ENCODE results near the gene FAR1. TPM values are rescaled to one million over a fixed set of nuclear protein-coding genes. Genes with fewer than 3 reads are reported as not detected.

FAR1 gene
- polyA plus RNA-seq, 1 experiment, result 37.5 TPM

GRCh38 chr11:13672576-13673210, 4.2 kb downstream of the FAR1 start:
- Histone ChIP-seq H3K27me3 (ENCODE audit: control insufficient read depth, insufficient read depth, low read length) (no peaks in the 10 kb centered on the region), H3K4me3 (ENCODE audit: low read depth, low read length) (no peak overlapping the region), H3K36me3 (ENCODE audit: control insufficient read depth, insufficient read depth, low read length) (no peaks in the 10 kb centered on the region)
- no peak for DNase-seq (ENCODE audit: low read depth)
- TF ChIP-seq, protein P1, sequence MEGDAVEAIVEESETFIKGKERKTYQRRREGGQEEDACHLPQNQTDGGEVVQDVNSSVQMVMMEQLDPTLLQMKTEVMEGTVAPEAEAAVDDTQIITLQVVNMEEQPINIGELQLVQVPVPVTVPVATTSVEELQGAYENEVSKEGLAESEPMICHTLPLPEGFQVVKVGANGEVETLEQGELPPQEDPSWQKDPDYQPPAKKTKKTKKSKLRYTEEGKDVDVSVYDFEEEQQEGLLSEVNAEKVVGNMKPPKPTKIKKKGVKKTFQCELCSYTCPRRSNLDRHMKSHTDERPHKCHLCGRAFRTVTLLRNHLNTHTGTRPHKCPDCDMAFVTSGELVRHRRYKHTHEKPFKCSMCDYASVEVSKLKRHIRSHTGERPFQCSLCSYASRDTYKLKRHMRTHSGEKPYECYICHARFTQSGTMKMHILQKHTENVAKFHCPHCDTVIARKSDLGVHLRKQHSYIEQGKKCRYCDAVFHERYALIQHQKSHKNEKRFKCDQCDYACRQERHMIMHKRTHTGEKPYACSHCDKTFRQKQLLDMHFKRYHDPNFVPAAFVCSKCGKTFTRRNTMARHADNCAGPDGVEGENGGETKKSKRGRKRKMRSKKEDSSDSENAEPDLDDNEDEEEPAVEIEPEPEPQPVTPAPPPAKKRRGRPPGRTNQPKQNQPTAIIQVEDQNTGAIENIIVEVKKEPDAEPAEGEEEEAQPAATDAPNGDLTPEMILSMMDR (IDR thresholded peaks at IDR 0.05; ENCODE audit: insufficient read depth, low read depth, low read length), result no peak
- CTCF ChIA-PET, result interaction anchor here (0.6 kb wide), 1 partner anchor 85 kb away, joined by 4 read pairs; no protein-coding TSS in a partner anchor
- POLR2A ChIA-PET, result no interaction called here

DNA sequence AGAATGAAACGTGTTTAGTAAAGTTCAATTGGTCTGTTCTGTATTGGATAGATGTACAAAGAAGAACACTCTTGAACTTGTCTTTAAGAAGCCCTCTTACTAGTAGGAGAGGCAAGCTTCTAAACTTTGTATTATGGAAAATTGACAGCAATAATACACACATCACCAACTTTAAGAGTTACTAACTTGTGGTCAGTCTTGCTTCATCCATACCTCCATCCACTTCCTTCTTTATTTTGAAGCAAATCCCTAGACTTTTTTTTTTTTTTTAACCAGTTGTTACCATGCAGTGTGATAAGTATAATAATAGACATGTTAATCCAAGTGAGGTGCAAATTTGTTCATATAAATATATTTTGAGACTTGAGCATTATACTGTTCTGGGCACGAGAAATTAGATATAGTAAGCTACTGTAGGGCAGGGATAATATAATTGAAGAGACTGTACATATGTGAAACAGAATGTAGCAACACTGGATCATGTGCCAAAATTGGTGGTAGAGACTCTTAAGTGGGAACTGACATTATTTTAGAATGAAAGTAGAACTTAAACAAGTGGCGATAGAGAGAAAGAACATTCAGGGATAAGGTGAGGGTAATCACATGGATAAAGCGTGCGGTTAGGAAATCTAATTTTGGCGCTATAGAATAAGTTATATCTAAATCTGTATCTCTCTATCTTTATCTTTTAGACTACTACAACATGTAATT, 6.5 kb downstream of the FAR1 start:
- TF ChIP-seq, protein P1 (IDR thresholded peaks at IDR 0.05; ENCODE audit: insufficient read depth, low read depth, low read length), result no peak
- H3K4me3 ChIP-seq (ENCODE audit: low read depth, low read length), result no peak overlapping the region
- ChIA-PET CTCF (interaction anchor here (1.1 kb wide), 1 partner anchor 19 kb away, joined by 3 read pairs; no protein-coding TSS in a partner anchor), POLR2A (no interaction called here)
- no peaks in the 10 kb centered on the region for H3K27me3 ChIP-seq (ENCODE audit: control insufficient read depth, insufficient read depth, low read length)
- no peaks in the 10 kb centered on the region for H3K36me3 ChIP-seq (ENCODE audit: control insufficient read depth, insufficient read depth, low read length)
- DNase-seq (ENCODE audit: low read depth), result no peak

GRCh38 chr11:13676576-13676975, 8.1 kb downstream of the FAR1 start:
- H3K4me3 ChIP-seq (ENCODE audit: low read depth, low read length), result no peak overlapping the region
- CTCF ChIA-PET, result interaction anchor here (1.0 kb wide), 1 partner anchor 23 kb away, joined by 3 read pairs; no protein-coding TSS in a partner anchor
- POLR2A ChIA-PET, result no interaction called here
- H3K27me3 ChIP-seq (ENCODE audit: control insufficient read depth, insufficient read depth, low read length), result no peaks in the 10 kb centered on the region
- H3K36me3 ChIP-seq (ENCODE audit: control insufficient read depth, insufficient read depth, low read length), result no peaks in the 10 kb centered on the region; the same call in 1 of the 2 replicates
- TF ChIP-seq, protein P1 (IDR thresholded peaks at IDR 0.05; ENCODE audit: insufficient read depth, low read depth, low read length), result no peak
- DNase-seq (ENCODE audit: low read depth), result no peak

DNA sequence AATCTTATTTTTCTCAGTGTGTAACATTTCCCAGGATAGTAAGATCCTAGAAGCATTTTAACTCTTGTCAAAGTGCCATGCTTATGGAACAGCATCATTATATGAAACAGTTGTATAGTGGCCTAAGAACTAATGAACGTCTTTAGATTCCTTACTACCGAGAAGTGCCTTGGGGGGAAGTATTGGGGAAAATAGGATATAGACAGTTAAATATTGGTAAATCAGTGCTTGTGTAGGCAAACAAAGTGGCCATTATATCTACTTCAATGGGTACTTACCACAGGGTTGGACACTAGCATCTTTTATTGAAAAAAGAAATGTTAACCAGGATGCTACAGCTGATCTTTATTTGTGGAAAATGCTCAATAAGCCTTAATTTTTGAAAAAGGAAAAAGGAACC, 11.3 kb downstream of the FAR1 start:
- Histone ChIP-seq H3K4me3 (ENCODE audit: low read depth, low read length) (no peak overlapping the region), H3K36me3 (ENCODE audit: control insufficient read depth, insufficient read depth, low read length) (no peaks in the 10 kb centered on the region; the same call in 1 of the 2 replicates), H3K27me3 (ENCODE audit: control insufficient read depth, insufficient read depth, low read length) (no peaks in the 10 kb centered on the region)
- CTCF ChIA-PET, result interaction anchor here (2.0 kb wide), 1 partner anchor 12 kb away, joined by 4 read pairs; no protein-coding TSS in a partner anchor
- TF ChIP-seq, protein P1 (IDR thresholded peaks at IDR 0.05; ENCODE audit: insufficient read depth, low read depth, low read length), result no peak
- no peak for DNase-seq (ENCODE audit: low read depth)
- POLR2A ChIA-PET, result no interaction called here

GRCh38 chr11:13680501-13681264, 12.2 kb downstream of the FAR1 start:
- Histone ChIP-seq H3K27me3 (ENCODE audit: control insufficient read depth, insufficient read depth, low read length) (no peaks in the 10 kb centered on the region), H3K36me3 (ENCODE audit: control insufficient read depth, insufficient read depth, low read length) (no peaks in the 10 kb centered on the region; the same call in 1 of the 2 replicates), H3K4me3 (ENCODE audit: low read depth, low read length) (no peak overlapping the region)
- ChIA-PET POLR2A (no interaction called here), CTCF (interaction anchor here (0.5 to 2.0 kb wide), 2 partner anchors 13 to 262 kb away, joined by 3 to 4 read pairs; no protein-coding TSS in a partner anchor)
- DNase-seq (ENCODE audit: low read depth), result no peak
- TF ChIP-seq, protein P1 (IDR thresholded peaks at IDR 0.05; ENCODE audit: insufficient read depth, low read depth, low read length), result no peak
